ENCODE measurements around the gene BAIAP2L1.
"Not testable (repeated sequence)": the region's sequence is repeated elsewhere in the genome, so short reads cannot be mapped to it uniquely, and the experiment has no call there.

The BAIAP2L1 gene, protein sequence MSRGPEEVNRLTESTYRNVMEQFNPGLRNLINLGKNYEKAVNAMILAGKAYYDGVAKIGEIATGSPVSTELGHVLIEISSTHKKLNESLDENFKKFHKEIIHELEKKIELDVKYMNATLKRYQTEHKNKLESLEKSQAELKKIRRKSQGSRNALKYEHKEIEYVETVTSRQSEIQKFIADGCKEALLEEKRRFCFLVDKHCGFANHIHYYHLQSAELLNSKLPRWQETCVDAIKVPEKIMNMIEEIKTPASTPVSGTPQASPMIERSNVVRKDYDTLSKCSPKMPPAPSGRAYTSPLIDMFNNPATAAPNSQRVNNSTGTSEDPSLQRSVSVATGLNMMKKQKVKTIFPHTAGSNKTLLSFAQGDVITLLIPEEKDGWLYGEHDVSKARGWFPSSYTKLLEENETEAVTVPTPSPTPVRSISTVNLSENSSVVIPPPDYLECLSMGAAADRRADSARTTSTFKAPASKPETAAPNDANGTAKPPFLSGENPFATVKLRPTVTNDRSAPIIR

DNA sequence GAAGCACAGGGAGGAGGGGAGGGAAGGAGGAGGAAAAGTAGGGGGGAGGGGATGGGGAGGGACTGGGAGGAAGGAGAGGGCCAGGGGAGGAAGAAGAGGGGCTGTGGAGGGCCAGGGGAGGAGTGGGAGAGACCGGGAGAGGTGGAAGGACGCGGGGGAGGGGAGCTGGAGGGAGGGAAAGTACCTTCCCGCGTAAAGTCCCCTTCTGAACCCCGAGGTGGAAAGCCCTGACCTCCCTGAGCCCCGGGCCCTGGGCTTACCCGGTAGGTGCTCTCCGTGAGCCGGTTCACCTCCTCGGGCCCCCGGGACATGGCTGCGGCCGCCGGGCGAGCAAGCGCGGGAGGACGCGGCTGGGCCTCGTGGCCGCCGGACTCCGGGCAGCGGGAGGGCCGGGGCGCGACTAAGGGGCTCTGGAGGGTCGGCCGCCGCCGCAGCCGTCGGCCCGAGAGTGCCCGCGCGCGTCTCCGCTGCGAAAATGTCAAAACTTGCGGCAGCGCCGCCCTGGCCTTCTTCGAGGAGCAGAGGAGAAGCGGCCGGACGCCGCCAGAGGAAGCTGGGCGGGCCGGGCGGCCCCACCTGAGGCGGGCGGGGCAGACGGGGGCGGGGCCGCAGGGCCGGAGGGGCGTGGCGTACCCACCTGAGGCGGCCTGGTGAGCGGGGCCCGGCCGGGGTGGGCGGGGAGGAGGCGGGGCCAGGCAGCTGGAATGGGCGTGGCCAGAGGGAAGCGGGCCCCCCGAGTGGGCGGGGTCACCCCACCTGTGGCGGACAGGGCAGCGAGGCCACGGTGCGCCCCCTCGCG, at the start of gene BAIAP2L1:
Gene BAIAP2L1 (minus strand): TSS at position 549 of the 799 bp plus-strand sequence. CDS start 238 bp downstream, at position 311.
- DNase-seq, result peak; percentile 84 to 90

DNA sequence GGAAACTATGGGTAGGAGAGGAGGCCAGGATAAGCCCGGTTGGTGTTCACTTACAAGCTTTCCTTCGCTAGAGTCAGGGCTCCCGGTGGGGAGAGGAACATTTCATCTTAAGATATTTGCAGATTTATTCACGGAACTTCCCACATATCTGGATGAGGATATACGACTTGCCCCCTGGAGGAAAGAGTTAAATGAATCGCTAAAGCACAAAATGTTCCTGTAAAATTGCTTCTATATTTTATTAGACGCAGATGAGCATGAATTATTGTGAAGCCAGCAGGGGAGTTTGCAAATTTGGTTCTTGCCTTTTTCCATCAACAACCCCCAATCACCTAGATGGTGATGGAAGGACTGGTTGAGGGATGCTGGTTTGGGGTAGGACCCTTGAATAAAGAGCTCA, 47.9 kb upstream of the BAIAP2L1 start:
- no peak for DNase-seq

DNA sequence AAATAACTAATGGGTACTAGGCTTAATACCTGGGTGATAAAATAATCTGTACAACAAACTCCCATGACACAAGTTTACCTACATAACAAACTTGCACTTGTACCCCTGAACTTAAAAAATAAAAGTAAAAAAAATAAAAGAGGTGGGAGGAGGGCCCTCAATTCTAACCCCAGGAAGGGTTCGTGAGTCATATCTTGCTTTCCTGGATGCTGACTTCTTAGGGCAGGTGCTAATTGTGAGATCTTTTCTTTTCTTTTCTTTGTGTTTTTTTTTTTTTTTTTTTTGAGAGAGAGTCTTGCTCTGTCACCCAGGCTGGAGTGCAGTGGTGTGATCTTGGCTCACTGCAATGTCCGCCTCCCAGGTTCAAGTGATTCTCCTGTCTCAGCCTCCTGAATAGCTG, 40.1 kb upstream of the BAIAP2L1 start:
- DNase-seq, result not testable (repeated sequence)

DNA sequence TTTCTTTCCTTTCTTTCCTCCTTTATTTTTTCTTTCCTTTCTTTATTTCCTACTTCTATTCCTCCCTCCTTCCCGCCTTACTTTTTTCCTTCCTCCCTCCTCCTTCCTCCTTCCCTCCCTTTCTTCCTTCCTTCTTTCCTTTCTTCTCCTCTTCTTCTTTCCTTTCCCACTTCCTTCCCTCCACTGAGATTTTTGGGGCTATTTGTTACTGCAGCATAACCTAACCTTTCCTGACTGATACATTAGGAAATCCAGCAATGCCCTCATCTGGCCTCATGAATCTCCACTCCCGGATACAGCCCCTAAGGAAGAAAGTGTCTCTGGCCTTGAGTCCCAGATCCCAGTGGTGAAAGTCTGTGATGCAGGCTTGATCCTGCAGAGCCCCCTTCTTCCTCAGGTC, 38.6 kb upstream of the BAIAP2L1 start:
- DNase-seq, result no peak

DNA sequence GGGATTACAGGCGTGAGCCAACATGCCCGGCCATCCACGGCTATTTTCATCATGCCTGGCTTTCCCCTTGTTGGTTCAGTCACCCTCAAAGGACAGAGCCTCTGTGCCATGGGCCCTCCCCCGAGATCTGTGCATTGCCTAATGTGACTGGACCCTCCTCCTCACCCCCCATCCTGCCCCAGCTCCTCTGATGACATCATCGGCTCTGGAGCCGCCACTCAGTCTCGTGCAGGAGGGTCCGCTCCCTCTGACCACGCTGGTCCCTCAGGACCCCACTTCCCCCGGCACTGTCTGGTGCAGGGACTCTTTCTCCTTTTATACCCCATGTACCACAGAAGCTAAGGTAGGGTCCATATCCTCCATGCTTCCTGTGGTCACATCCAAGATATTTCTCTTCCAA, 33.2 kb upstream of the BAIAP2L1 start:
- no peak for DNase-seq

DNA sequence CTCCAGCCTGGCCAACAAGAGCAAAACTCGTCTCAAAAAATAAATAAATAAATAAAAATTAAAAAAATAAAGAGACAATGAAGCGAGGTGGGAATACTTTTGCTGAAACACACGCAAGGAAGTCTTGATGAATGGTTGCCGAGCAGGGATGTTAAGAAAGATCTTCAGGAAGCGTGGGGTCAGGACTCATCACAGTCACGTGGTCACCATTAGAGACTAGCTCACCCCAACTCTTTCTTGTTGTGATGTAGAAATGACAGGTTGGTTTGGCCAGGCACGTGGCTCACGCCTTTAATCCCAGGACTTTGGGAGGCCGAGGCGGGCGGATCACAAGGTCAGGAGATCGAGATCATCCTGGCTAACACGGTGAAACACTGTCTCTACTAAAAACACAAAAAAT, 28.9 kb upstream of the BAIAP2L1 start:
- DNase-seq, result no peak

DNA sequence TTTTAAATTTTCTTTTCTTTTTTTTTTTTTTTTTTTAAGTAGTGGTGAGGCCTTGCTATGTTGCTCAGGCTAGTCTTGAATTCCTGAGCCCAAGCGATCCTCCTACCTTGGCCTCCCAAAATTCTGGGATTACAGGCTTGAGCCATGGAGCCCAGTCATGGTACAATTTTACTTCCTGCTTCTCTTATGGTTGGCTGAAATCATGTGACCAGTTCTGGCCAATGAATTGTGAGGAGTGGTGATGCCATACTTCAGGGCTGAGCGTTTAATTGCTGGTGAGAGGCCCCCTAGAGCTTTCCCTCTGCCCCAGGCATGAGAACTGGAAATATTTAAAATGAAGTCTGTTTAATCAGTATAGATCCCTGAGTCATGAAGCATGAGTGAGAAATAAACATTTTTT, 22.2 kb upstream of the BAIAP2L1 start:
- no peak for DNase-seq

DNA sequence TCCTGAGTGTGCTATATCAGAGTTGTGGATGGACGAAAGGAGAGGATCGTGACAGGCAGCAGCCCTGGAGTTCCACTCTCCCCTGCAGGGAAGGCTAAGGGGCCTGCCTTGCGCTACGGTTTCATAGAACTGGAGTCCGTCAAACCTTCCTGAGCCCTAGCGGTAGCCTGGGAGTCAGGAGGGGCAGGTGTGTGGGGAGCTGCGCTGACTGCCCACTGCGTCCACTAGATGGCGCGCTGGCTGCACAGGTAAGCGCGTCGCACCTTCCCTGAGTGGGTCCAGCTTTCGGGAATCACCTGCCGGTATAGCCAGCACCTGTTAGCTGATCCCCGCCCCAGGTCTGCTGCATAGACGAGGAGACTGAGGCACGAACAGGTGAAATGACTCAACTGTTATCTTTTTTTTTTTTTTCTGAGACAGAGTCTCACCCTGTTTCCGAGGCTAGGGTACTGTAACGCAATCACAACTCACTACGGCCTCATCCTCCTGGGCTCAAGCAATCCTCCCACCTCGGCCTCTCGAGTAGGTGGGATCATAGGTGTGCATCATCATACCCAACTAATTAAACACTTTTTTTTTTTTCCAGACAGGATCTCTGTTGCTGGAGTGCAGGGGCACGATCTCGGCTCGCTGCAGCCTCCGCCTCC, 20.2 kb upstream of the BAIAP2L1 start:
- peak; percentile 37 to 59 for DNase-seq

DNA sequence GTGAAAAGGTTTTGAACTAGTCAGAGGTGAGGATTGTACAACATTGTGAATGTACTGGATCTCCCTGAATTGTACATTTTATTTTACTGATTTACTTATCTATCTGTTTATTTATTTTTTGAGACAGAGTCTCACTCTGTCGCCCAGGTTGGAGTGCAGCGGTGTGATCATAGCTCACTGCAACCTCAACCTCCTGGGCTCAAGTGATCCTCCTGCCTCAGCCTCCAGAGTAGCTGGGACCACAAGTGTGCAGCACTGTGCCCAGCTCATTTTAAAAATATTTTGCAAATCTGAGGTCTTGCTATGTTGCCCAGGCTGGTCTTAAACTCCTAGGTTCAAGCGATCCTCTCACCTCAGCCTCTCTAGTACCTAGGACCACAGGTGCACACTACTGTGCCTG, 19.1 kb upstream of the BAIAP2L1 start:
- not testable (repeated sequence) for DNase-seq

DNA sequence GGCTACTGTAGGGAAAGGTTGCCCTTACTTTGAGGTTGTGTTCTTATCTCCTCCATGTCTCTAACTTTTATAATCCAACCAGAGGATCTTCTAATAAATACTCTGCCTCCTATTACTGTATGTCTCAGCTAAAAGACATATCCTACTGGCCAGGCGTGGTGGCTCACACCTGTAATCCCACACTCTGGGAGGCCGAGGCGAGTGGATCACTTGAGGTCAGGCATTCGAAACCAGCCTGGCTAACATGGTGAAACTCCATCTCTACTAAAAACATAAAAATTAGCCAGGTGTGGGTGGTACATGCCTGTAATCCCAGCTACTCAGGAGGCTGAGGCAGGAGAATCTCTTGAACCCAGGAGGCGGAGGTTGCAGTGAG, 18.4 kb upstream of the BAIAP2L1 start:
- DNase-seq, result not testable (repeated sequence)

DNA sequence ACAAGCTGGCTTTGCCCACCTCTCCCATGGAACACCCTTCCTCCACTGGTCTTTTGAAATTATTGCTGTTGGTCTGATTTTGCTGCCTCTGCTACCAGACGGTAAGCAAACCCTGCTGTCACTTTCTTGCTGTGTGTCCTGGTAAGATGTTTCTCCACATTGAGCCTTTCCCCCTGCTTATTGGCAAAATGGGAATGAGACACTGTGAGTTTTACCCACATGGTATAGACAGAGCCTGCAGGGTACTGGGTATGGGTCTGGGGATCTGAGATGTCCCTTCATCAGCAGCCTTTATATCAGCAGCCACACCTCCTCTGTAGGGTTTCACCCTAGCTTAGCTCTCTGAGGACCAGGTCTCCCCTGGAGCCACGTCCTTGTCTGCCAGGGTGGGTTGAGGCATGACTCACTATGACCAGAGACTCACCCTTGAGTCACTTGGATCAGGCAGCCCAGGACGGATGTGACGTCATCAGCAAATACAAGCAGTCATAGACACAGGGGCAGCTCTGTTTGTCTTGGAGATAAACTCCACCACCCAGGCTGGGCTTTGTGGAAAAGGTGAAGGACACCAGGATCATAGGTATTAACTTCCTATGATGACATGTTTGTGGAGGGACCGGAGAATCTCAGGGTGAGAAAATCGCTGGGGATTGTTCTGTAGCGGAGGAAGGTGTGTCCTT, 17.9 kb upstream of the BAIAP2L1 start:
- peak in 1 of 2 donors; percentile 3 for DNase-seq

DNA sequence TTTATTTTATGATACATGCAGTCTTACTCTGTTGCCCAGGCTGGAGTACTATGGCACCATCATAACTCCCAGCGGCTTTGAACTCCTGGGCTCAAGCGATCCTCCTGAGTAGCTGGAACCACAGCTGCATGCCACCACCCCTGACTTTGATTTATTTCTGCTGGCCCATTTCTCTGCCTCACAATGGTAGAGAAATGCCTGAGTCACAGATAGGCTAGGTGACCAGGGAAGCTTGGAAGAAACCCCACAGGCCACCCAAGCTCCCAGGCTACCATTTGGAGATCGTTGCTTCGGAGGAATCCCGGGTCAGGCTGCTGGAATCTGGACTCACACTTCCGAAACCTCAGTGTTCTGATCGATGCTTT, 17.4 kb upstream of the BAIAP2L1 start:
- no peak for DNase-seq

DNA sequence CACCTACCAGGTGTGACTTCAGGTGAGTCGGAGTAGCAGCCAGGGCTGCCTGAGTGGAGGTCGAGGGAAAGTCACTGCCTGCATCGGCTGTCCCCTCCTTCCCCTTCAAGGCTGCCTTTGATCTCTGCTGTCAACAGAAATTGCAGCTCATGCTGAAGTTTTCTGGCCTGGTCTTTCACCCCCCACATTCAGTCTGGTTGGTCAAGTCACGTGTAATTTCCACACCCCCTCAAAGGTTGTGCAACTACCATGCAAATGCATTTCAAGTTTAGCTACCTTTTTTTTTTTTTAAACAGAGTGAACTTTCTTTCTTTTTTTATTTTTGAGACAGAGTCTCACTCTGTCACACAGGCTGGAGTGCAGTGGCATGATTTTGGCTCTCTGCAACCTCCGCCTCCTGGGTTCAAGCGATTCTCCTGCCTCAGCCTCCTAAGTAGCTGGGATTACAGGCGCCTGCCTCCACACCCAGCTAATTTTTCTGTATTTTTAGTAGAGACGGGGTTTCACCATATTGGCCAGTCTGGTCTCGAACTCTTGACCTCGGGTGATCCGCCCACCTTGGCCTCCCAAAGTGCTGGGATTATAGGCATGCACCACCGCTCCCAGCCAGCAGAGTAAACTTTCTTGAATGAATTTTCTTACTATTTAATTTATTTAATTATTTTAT, 16.8 kb upstream of the BAIAP2L1 start:
- not testable (repeated sequence) for DNase-seq

DNA sequence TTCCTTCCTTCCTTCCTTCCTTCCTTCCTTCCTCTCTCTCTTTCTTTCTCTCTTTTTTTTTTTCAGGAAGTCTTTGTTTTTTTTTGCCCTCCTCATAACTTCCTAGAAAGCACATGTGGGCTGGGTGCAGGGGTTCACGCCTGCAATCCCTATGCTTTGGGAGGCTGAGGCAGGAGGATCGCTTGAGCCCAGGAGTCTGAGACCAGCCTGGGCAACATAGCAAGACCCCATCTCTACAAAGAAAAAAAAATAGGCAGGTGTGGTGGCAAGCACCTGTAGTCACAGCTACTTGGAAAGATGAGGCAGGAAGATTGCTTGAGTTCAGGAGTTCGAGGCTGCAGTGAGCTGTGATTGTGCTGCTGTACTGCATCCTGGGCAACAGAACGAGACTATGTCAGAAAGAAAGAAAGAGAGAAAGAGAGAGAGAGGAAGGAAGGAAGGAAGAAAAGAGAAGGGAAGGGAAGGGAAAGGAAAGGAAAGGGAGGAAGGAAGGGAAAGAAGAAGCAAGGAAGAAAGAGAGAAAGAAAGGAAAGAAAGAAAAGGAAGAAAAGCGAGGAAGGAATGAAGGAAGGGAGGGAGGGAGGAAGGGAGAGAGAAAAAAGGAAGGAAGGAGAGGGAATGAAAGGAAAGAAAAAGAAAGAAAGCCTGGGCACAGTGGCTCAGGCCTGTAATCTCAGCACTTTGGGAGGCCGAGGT, 13.5 kb upstream of the BAIAP2L1 start:
- DNase-seq, result no peak

DNA sequence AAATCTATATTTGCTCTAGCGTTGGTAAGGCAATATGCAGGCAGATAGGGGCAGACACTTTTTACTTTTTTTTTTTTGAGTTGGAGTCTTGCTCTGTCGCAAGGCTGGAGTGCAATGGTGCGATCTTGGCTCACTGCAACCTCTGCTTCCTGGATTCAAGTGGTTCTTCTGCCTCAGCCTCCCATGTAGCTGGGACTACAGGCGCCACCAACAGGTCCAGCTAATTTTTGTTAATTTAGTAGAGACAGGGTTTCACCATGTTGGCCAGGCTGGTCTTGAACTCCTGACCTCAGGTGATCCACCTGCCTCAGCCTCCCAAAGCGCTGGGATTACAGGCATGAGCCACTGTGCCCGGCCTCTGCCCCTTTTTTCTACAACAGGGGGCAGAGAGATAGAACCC, 12.8 kb upstream of the BAIAP2L1 start:
- DNase-seq, result not testable (repeated sequence)

DNA sequence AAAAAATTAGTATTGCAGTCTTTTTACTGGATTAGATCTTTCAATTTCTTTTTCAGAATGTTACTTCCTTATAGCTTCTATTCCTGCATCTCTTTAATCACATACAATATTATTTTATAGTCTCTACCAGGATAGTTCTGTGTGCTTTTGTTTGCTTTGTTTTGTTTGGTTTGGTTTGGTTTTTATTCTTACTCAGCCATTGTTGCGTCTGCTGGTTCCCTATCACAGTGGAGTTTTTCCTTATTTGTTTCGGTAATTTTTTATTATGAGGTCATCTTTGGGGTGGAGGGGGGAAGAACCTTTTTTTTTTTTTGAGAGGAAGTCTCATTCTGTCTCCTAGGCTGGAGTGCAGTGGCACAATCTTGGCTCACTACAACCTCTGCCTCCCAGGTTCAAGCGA, 9.0 kb upstream of the BAIAP2L1 start:
- DNase-seq, result no peak

DNA sequence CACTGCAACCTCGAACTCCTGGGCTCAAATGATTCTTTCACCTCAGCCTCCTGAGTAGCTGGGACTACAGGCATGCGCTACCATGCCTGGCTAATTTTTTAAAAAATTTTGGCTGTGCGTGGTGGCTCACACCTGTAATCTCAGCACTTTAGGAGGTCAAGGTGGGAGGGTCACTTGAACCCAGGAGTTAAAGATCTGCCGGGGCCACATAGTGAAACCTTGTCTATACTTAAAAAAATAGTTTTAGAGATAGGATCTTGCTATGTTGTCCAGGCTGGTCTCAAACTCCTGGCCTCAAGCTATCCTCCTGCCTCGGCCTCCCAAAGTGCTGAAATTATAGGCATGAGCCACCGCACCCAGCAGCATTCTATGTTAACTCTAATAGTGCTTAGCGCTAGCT, 7.3 kb upstream of the BAIAP2L1 start:
- DNase-seq, result not testable (repeated sequence)

DNA sequence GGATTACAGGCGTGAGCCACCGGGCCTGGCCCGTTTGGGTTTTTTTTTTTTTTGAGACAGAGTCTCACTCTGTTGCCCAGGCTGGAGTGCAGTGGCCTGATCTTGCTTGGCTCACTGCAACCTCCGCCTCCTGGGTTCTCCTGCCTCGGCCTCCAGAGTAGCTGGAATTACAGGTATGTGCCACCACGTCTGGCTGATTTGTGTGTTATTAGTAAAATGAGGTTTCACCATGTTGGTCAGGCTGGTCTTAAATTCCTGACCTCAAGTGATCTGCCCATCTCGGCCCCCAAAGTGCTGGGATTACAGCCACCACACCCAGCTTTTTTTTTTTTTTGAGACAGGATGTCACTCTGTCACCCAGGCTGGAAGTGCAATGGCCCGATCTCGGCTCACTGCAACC, 5.9 kb upstream of the BAIAP2L1 start:
- no peak for DNase-seq

DNA sequence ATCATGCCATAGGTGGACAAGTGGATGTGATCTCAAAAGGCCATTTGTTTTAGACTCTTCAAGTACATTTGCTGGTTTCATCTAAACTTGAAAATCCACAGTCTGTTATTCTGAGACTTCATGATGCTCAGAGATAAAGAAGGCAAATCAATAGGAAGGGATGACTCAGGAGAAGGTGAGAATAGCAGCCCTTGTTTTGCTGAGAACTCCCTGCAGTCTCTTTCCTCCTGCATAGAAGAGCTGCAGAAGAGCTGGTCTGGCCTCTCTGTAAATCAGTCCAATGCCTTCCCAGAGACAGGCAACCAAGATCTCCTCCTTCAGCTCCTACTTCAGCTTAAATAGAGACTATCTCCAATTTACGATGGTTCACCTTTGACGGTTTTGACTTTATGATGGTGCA, 4.0 kb upstream of the BAIAP2L1 start:
- DNase-seq, result no peak

DNA sequence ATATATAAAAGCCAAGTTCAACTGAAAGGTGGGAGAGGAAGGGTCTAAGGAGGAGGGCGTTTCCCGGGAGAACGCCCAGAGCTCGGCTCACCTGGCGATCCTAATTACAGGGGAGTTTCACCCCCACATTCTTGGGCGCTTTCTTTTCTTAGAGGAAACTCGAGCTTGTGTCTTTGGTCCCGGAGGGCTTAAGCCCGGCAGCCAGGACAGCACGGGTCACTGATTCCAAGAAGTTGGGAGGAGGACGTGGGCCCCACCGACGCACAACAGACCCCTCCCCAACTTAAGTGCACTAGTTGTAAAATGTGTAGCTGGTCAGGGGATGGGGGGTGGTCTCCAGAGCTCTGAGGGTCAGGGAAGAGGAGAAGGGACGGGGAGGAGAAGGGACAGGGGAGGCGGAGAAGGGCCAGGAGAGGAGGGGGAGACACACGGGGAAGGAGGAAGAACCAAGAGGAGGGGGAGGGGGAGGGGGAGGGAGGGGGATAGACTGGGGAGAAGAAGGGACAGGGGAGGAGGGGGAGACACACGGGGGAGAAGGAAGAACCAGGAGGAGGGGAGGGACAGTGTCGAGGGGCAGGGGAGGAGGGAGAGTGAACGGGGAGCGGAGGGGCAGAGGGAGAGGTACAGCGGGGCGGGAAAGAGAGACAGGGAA, 874 bp downstream of the BAIAP2L1 start:
- no peak for DNase-seq

DNA sequence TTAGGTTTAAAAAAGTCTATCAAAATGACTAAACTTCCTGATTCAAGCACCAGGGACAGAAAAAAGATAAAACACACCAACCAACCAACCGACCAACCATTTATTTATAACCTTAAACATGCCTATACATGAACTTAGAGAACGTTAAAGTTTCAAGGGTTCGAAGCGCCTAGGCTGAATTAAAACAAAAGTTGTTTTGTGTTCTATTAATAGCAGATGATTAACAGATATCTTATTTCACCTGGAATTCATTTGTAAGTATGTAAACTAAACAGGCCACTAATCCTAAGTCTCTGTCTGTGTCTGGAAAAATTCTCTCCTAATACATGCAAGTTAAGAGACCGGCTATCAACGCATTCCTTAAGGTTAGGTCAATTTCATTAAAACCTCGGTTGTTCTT, 1.4 kb downstream of the BAIAP2L1 start:
- no peak for DNase-seq
